ENCODE data around the gene OLA1.

Gene OLA1

GRCh38 chr2:174066871-174067270 lies 181.5 kb downstream of the OLA1 start:
- DNase-seq (ENCODE audit: low spot score) = no peak

GRCh38 chr2:174063492-174064092 lies 184.7 kb downstream of the OLA1 start:
- no peak for DNase-seq (ENCODE audit: low spot score)

DNA sequence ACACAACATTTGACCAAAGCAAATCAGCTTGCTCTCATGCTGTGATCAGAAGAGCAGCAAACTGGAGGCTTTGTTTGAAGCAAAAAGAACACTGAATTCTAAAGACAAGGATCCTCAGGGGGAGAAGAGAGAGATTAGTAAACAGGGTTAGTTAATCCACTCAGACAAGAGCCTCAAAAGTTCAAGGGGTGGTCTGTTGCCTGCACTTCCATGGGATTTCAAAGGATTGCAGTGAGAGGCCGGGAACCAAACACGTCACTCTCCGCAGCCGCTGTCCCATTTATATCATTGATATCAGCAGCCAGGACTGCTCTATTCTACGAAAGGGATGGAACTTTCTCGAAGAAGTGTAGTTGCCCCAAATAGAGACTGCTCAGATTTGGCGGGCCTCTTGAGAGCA lies 185.4 kb downstream of the OLA1 start:
- no peak for DNase-seq (ENCODE audit: low spot score)

- DNase-seq (ENCODE audit: low spot score) = no peak
Measured at GRCh38 chr2:174059884-174060244, 188.5 kb downstream of the OLA1 start.

GRCh38 chr2:174059178-174059883 lies 189.0 kb downstream of the OLA1 start:
- no peak for DNase-seq (ENCODE audit: low spot score)

- DNase-seq (ENCODE audit: low spot score) = no peak
Measured at GRCh38 chr2:174058456-174058855, 189.9 kb downstream of the OLA1 start.

GRCh38 chr2:174058026-174058425 lies 190.3 kb downstream of the OLA1 start:
- DNase-seq (ENCODE audit: low spot score) = no peak

DNA sequence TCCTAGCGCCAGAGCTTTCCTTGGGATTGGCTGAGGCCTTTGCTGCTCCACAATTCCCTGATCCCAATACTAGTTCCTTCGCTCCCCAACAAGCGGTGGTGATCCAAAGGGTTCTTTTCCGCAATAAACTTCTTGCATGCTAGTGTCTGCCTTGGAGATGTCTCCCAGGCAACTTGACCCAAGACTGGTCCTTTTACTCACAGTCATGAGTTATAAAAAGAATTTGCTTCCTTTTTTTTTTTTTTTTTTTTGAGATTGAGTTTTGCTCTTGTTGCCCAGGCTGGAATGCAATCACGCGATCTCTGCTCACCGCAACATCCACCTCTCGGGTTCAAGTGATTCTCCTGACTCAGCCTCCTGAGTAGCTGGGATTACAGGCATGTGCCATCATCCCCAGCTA lies 193.4 kb downstream of the OLA1 start:
- DNase-seq (ENCODE audit: low spot score) = no peak

DNA sequence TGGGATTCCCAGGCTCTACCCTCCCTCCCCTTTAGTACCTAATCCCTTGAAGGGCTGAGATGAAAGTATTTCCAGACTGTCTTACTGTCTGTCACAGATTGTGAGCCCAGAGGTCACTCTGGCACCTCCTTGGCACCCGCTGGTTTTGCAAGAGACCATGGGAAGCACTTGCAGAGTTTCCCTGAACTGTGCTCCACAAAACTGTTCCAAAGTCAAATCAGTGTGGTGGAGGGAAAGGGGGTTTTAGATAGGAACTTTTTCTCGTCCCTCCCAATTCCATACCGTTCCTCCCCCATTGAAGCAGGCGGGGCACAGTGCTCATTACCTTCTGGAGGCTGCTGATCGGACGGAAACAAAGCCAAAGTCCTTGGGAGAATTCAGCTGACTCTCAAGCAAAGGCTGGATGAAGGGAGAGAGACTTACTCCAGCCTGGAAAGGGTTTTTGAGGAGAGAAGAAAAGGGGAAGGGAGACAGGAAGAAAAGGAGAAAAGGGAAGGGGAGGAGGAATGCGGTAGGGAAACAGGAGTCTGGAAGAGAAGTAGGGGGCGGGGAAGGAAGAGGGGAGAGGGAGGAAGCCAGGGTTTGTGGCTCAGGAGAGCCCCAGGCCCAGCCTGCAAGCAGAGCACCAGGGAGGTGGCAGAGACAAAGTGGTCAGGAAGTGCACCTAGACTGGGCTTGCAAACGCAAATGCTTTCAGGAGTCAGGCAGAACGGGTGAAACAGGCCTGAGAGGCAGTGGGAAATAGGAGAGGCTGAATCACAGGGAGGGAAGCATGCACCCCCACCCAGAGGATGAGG lies 194.8 kb downstream of the OLA1 start:
- no peak for DNase-seq (ENCODE audit: low spot score)

- DNase-seq (ENCODE audit: low spot score) = no peak
Measured at GRCh38 chr2:174052584-174052976, 195.8 kb downstream of the OLA1 start.

DNA sequence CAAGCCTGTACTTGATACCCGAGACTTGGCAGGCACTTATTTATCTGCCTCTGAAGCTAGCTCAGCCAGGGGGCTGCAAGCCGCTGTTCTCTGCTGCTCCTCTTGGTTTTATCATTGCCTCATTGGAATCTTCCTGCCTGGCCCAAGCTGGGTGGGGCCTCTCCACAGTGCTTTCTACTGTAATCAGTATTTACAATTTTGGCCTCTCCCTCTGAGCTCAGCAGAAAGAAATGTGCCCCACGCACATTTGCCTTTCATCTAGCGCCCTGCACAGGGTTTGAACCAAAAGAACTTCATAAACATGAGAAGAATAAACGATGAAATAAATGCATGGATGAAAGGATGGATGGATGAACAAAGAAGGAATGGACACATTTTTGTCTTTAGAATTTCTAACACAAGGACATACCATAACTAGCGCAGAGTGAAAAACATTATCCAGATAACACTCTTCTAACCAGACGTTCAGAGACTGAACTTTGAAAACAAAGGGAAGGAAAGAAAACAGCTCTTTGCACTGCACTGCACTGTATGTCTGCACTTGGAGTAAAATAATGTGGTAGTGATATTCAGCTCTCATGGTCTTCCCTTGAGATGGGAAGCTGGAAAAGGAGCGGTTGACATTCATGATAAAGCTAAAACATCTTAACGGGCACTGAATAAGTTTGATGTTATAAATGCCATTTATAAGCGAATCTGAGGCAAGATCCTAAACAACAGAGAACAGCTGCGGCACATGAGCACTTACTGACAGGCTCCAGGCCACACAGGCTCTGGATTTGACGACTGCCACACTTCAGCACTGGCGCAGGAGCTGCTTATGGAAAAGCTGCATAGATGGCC lies 196.4 kb downstream of the OLA1 start:
- no peak for DNase-seq (ENCODE audit: low spot score)

DNA sequence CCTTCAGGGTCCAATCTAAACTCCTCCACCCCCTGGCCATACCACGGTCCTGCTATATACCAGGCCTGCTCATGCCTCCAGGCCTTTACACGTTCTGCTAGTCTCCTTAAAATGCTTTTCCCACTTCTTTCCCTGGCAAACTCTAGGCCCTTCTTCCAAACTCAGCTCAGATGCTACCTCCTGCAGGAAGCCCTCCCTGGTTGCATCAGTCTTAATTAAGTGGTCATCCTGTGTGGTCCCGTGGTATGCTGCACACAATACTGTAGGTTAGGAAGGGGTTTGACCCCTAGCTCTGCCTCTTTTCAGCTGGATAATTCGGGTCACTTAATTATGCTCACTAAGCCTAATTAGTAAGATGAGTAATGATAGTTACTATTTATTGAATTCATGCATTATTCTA lies 197.3 kb downstream of the OLA1 start:
- DNase-seq (ENCODE audit: low spot score) = no peak

DNA sequence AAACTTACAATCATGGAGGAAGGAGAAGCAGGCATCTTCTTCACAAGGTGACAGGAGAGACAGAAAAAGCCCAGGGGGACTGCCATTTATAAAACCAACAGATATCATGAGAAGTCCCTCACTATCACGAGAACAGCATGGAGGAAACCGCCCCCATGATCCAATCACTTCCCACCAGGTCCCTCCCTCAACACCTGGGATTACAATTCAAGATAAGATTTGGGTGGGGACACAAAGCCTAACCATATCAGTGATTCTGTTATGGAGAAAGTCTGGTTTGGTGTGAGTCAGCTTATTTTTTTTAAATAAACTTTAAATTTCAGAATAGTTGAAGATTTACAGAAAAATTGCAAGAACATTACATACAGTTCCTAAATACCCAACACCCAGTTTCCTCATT lies 198.4 kb downstream of the OLA1 start:
- no peak for DNase-seq (ENCODE audit: low spot score)

GRCh38 chr2:174048243-174048642 lies 200.1 kb downstream of the OLA1 start:
- no peak for DNase-seq (ENCODE audit: low spot score)

- DNase-seq (ENCODE audit: low spot score) = no peak
Measured at GRCh38 chr2:174047746-174048145, 200.6 kb downstream of the OLA1 start.

DNA sequence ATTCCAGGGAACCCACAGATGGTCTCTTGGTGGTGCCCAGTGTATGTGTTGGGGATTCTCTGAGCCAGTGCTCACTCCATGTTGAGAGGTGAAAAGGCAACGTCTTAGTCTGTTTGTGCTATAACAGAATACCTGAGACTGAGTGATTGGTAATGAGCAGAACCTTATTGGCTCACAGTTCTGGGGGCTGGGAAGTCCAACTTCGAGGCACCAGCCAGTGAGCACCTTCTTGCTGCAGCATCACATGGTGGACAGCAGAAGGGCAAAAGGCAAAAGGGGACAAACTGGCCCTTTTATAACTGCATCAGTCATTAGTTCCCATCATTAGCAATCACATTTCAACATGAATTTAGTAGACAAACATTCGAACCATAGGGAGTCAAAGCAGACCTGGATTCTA lies 202.2 kb downstream of the OLA1 start:
- no peak for DNase-seq (ENCODE audit: low spot score)

- no peak for DNase-seq (ENCODE audit: low spot score)
Measured at GRCh38 chr2:174044556-174044955, 203.8 kb downstream of the OLA1 start.

DNA sequence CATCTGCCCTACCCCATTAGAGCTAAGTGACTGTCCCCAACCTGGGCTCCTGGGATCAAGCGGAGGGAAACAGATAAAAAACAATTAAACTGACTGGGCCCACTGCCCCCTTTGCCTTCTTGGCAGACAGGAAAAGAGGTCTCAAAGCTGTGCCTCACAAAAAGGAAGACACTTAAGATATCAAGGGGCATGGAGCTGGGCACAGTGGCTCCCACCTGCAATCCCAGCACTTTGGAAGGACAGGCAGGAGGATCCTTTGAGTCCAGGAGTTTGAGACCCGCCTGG lies 208.0 kb downstream of the OLA1 start:
- DNase-seq (ENCODE audit: low spot score) = no peak

- DNase-seq (ENCODE audit: low spot score) = peak; percentile 87
Measured at GRCh38 chr2:174039551-174040416, 208.5 kb downstream of the OLA1 start.

- no peak for DNase-seq (ENCODE audit: low spot score)
Measured at GRCh38 chr2:174038462-174038861, 209.9 kb downstream of the OLA1 start.

- no peak for DNase-seq (ENCODE audit: low spot score)
Measured at GRCh38 chr2:174036825-174037224, 211.5 kb downstream of the OLA1 start.

Data from left forelimb (tissue), 1 donor.